ENCODE results near the gene BEND6. TPM values are rescaled to one million over a fixed set of nuclear protein-coding genes. Genes with fewer than 3 reads are reported as not detected.

BEND6 gene
- total and polyA plus RNA-seq, 2 donors (not counting 3 experiments of a cell fraction or from before 2014, with no cell fraction given), result 0.15 to 0.66 TPM

- no peak overlapping the region for H3K4me3 ChIP-seq (replicated peaks in 1 of 3; ENCODE audit: insufficient read depth in 1 of 3, low read depth in 1 of 3, low read length in 3 of 3)
- no peak overlapping the region for H2AFZ ChIP-seq (ENCODE audit: low read depth, low read length)
- no peak for TF ChIP-seq FOS (IDR thresholded peaks at IDR 0.05; ENCODE audit: borderline replicate concordance, insufficient read depth, low read length)
- no peak for TF ChIP-seq JUN (IDR thresholded peaks at IDR 0.05; ENCODE audit: borderline replicate concordance, insufficient read depth, insufficient read length, low read depth)
- TF ChIP-seq MYC (IDR thresholded peaks at IDR 0.05; ENCODE audit: low read depth, low read length), result no peak
- no peak for TF ChIP-seq EZH2 (IDR thresholded peaks at IDR 0.05; ENCODE audit: borderline replicate concordance, low read depth, low read length, severe bottlenecking)
- TF ChIP-seq MAX (IDR thresholded peaks at IDR 0.05; ENCODE audit: insufficient read depth, insufficient read length), result no peak
- TF ChIP-seq POLR2AphosphoS5 (IDR thresholded peaks at IDR 0.05; ENCODE audit: insufficient read depth, low read depth, low read length), result no peak
- TF ChIP-seq POLR2A (IDR thresholded peaks at IDR 0.05; ENCODE audit: low read depth, low read length), result no peak
- no peak for TF ChIP-seq GATA2 (IDR thresholded peaks at IDR 0.05; ENCODE audit: insufficient read depth, insufficient read length, low read depth, low read length)
- no peak for TF ChIP-seq CTCF (IDR thresholded peaks at IDR 0.05; ENCODE audit: extremely low read depth in 1 of 2, insufficient read depth in 1 of 2, low read depth in 1 of 2, low read length in 2 of 2)
- dilution Hi-C loops (cut with MboI; ENCODE audit: extremely low pct_ligation_motif_present, low sequenced_read_pairs) (no loop called here), intact Hi-C loops (cut with micrococcal nuclease) (loop anchor here (10.0 kb wide), 1 partner anchor 103 kb away; no protein-coding TSS in a partner anchor)
- no TSS peak for BruUV-seq (replicated peaks)
- H3K27me3 ChIP-seq (ENCODE audit: control insufficient read depth in 2 of 2, insufficient read depth in 2 of 2, low read length in 2 of 2), result no peaks in the 10 kb centered on the region
- no peaks in the 10 kb centered on the region for H3K36me3 ChIP-seq (ENCODE audit: control insufficient read depth in 2 of 2, extremely low read depth in 1 of 2, insufficient read depth in 2 of 2, low read length in 2 of 2)
- no peaks in the 10 kb centered on the region for H3K9me3 ChIP-seq (replicated peaks; ENCODE audit: control insufficient read depth, insufficient read depth, low read length)
- FAIRE-seq (no peak), DNase-seq (ENCODE audit: low read depth, low spot score) (no peak)
- ChIA-PET POLR2A (no interaction called here), CTCF (interaction anchor here (4.4 kb wide), 1 partner anchor 54 kb away, joined by 58 read pairs; no protein-coding TSS in a partner anchor)
- H3K9me1 ChIP-seq (replicated peaks; ENCODE audit: control insufficient read depth, extremely low read depth, insufficient read depth, low read length), result no peaks in the 10 kb centered on the region
- no peaks in the 10 kb centered on the region for H3K79me2 ChIP-seq (ENCODE audit: control insufficient read depth, insufficient read depth, low read length)
- H4K20me1 ChIP-seq (replicated peaks; ENCODE audit: control insufficient read depth, extremely low read depth, insufficient read depth, low read length), result no peaks in the 10 kb centered on the region
- H3K9ac ChIP-seq (replicated peaks; ENCODE audit: extremely low read depth, insufficient read depth, low read length), result no peak overlapping the region
- no peak overlapping the region for H3K27ac ChIP-seq (ENCODE audit: insufficient read depth, low read depth, low read length)
- no peak overlapping the region for H3K4me2 ChIP-seq (ENCODE audit: insufficient read depth, low read length)
- H3K4me1 ChIP-seq (ENCODE audit: control insufficient read depth, extremely low read depth, insufficient read depth, low read length), result peaks cover 16% of the 10 kb centered on the region
These were observed 2.9 kb downstream of the BEND6 start for GRCh38 chr6:56957856-56958255.

Data from endothelial cell of umbilical vein (primary cell).